HEK293T (cell line): ENCODE measurements around the gene MED12L.

Source experiments
- CTCF ChIA-PET: fragments of 350-600 bp; formaldehyde crosslinking; extraction: SDS; loops from one replicate; lab custom pipeline; 2021; ENCODE audit warnings: antibody characterized with exemption, inconsistent platforms; lab: Yijun Ruan, JAX
- POLR2A ChIA-PET: fragments of 350-600 bp; formaldehyde crosslinking; extraction: SDS; loops from one replicate; lab custom pipeline; 2020; ENCODE audit warnings: antibody characterized with exemption, inconsistent platforms; lab: Yijun Ruan, JAX
- DNase-seq: peaks from one replicate; pipeline ENCODE4 v3.0.0; 2012; ENCODE audit warnings: mixed read lengths; ENCODE audit errors: extremely low spot score
- ARNT ChIP-seq: fragments of 450-650 bp; IDR thresholded peaks from 2 replicates; pipeline ENCODE4 v1.6.1; 2017; ENCODE audit warnings: mild to moderate bottlenecking
- BHLHE40 ChIP-seq: fragments of 450-650 bp; IDR thresholded peaks from 2 replicates; pipeline ENCODE4 v1.6.1; 2016; ENCODE audit warnings: mild to moderate bottlenecking, moderate library complexity, borderline replicate concordance
- CTBP1 ChIP-seq: fragments of 450-650 bp; IDR thresholded peaks from 2 replicates; pipeline ENCODE4 v1.6.1; 2016; ENCODE audit warnings: borderline replicate concordance
- ELF4 ChIP-seq: fragments of 450-650 bp; IDR thresholded peaks from 2 replicates; pipeline ENCODE4 v1.6.1; 2017; ENCODE audit warnings: antibody characterized with exemption
- FOXA1 ChIP-seq: fragments of 450-650 bp; IDR thresholded peaks from 2 replicates; pipeline ENCODE4 v1.6.1; 2016; ENCODE audit warnings: mild to moderate bottlenecking
- FOXK2 ChIP-seq: fragments of 450-650 bp; IDR thresholded peaks from 2 replicates; pipeline ENCODE4 v1.6.1; 2016; ENCODE audit warnings: mild to moderate bottlenecking
- FOXM1 ChIP-seq: fragments of 450-650 bp; IDR thresholded peaks from 2 replicates; pipeline ENCODE4 v1.6.1; 2017; ENCODE audit warnings: mild to moderate bottlenecking, borderline replicate concordance
- HDGF ChIP-seq: fragments of 450-650 bp; IDR thresholded peaks from 2 replicates; pipeline ENCODE4 v1.6.1; 2017; ENCODE audit warnings: antibody characterized with exemption, borderline replicate concordance
- L3MBTL2 ChIP-seq: fragments of 450-650 bp; conservative IDR thresholded peaks from 2 replicates; pipeline ENCODE4 v1.6.1; 2016; ENCODE audit warnings: mild to moderate bottlenecking
- LEF1 ChIP-seq: fragments of 450-650 bp; IDR thresholded peaks from 2 replicates; pipeline ENCODE4 v1.6.1; 2017; ENCODE audit warnings: mild to moderate bottlenecking, borderline replicate concordance
- NFRKB ChIP-seq: fragments of 450-650 bp; IDR thresholded peaks from 2 replicates; pipeline ENCODE4 v1.6.1; 2016; ENCODE audit warnings: mild to moderate bottlenecking, moderate library complexity
- PKNOX1 ChIP-seq: fragments of 450-650 bp; IDR thresholded peaks from 2 replicates; pipeline ENCODE4 v1.6.1; 2016
- SP1 ChIP-seq: fragments of 450-650 bp; IDR thresholded peaks from 2 replicates; pipeline ENCODE4 v1.6.1; 2017
- SUZ12 ChIP-seq: fragments of 450-650 bp; IDR thresholded peaks from 2 replicates; pipeline ENCODE4 v1.6.1; 2016; ENCODE audit warnings: mild to moderate bottlenecking
- TARDBP ChIP-seq: fragments of 450-650 bp; IDR thresholded peaks from 2 replicates; pipeline ENCODE4 v1.6.1; 2016
- ZNF384 ChIP-seq: fragments of 450-650 bp; IDR thresholded peaks from 2 replicates; pipeline ENCODE4 v1.6.1; 2016

The MED12L gene

GRCh38 chr3:151213151-151213550, 127.7 kb downstream of the MED12L start:
- TF ChIP-seq NFRKB: no peak
- TF ChIP-seq FOXK2: no peak
- TF ChIP-seq TARDBP: no peak
- no peak for TF ChIP-seq BHLHE40
- no peak for TF ChIP-seq ARNT
- TF ChIP-seq PKNOX1: no peak
- no peak for TF ChIP-seq ELF4
- TF ChIP-seq SUZ12: no peak
- TF ChIP-seq ZNF384: no peak
- no peak for TF ChIP-seq LEF1
- no peak for TF ChIP-seq HDGF
- no peak for TF ChIP-seq FOXA1
- no peak for DNase-seq
- CTCF ChIA-PET: no interaction called here
- POLR2A ChIA-PET: no interaction called here

- POLR2A ChIA-PET: no interaction called here
- TF ChIP-seq ARNT (no peak), TARDBP (no peak), SUZ12 (no peak), SP1 (no peak), FOXA1 (no peak), ELF4 (no peak), FOXM1 (no peak)
- CTCF ChIA-PET: no interaction called here
- no peak for DNase-seq
Observed at GRCh38 chr3:151213881-151214280, 128.4 kb downstream of the MED12L start.

GRCh38 chr3:151214459-151214858, 129.0 kb downstream of the MED12L start:
- ChIA-PET CTCF (no interaction called here), POLR2A (no interaction called here)
- TF ChIP-seq FOXM1: no peak
- no peak for TF ChIP-seq CTBP1
- TF ChIP-seq PKNOX1: no peak
- no peak for TF ChIP-seq ZNF384
- no peak for TF ChIP-seq SUZ12
- no peak for TF ChIP-seq LEF1
- no peak for TF ChIP-seq BHLHE40
- TF ChIP-seq ARNT: no peak
- TF ChIP-seq HDGF: no peak
- TF ChIP-seq FOXK2: no peak
- TF ChIP-seq SP1: no peak
- TF ChIP-seq L3MBTL2: no peak
- no peak for TF ChIP-seq TARDBP
- TF ChIP-seq FOXA1: no peak
- TF ChIP-seq NFRKB: no peak
- TF ChIP-seq ELF4: no peak
- DNase-seq: no peak

GRCh38 chr3:151216641-151217607, 131.5 kb downstream of the MED12L start:
- DNase-seq: no peak
- POLR2A ChIA-PET: no interaction called here
- CTCF ChIA-PET: no interaction called here
- TF ChIP-seq HDGF (no peak), PKNOX1 (no peak), FOXK2 (no peak), ZNF384 (no peak), L3MBTL2 (no peak), TARDBP (no peak), BHLHE40 (no peak), ELF4 (no peak), SUZ12 (no peak), SP1 (no peak), ARNT (no peak), LEF1 (no peak), CTBP1 (no peak), FOXM1 (no peak), NFRKB (no peak), FOXA1 (no peak)

GRCh38 chr3:151218136-151218535, 132.7 kb downstream of the MED12L start:
- POLR2A ChIA-PET: no interaction called here
- CTCF ChIA-PET: interaction anchor here (1.0 kb wide), 1 partner anchor 13 kb away, joined by 3 read pairs; no protein-coding TSS in a partner anchor
- TF ChIP-seq NFRKB: no peak
- no peak for TF ChIP-seq ZNF384
- no peak for TF ChIP-seq TARDBP
- no peak for TF ChIP-seq CTBP1
- TF ChIP-seq L3MBTL2: no peak
- TF ChIP-seq SUZ12: no peak
- TF ChIP-seq ELF4: no peak
- TF ChIP-seq ARNT: no peak
- TF ChIP-seq SP1: no peak
- no peak for TF ChIP-seq FOXA1
- no peak for TF ChIP-seq HDGF
- no peak for TF ChIP-seq LEF1
- DNase-seq: no peak

GRCh38 chr3:151219056-151219455, 133.6 kb downstream of the MED12L start:
- ChIA-PET CTCF (interaction anchor here (1.1 kb wide), 1 partner anchor 51 kb away, joined by 3 read pairs; no protein-coding TSS in a partner anchor), POLR2A (no interaction called here)
- no peak for TF ChIP-seq SUZ12
- TF ChIP-seq FOXK2: no peak
- TF ChIP-seq L3MBTL2: no peak
- TF ChIP-seq TARDBP: no peak
- TF ChIP-seq SP1: no peak
- no peak for TF ChIP-seq ZNF384
- TF ChIP-seq FOXM1: no peak
- TF ChIP-seq CTBP1: no peak
- no peak for TF ChIP-seq HDGF
- no peak for TF ChIP-seq NFRKB
- no peak for TF ChIP-seq FOXA1
- DNase-seq: no peak
